SH-SY5Y (cell line): Measurements from ENCODE around the gene GPRIN3.

Source experiments
- GATA2 ChIP-seq: IDR thresholded peaks from 2 replicates; pipeline ENCODE4 v1.6.1; 2011; ENCODE audit warnings: mild to moderate bottlenecking, low read depth, low read length
- GATA3 ChIP-seq: IDR thresholded peaks from 2 replicates; pipeline ENCODE4 v1.6.1; 2011; ENCODE audit warnings: low read depth, mild to moderate bottlenecking, low read length, moderate library complexity

DNA sequence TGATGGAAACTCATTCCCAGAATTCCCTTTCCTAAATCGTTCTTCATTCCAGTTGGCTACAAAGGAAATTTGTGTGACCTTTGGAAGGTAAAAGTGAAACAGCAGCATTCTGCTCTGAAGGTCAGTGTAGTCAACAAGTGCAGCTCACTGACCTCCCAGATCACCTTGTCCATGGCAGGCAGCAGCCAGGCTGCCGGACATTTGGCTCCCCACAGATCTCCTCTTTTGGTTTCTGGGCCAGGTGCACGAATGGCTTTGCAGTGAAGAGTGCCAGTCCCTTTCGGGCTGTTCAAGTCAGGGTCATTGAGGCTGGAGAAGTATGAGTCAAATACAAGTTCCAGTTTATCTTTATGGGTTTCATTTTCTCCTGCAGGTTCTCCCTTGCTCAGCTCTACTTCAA, 14.3 kb downstream of the GPRIN3 start:
- TF ChIP-seq GATA3 (no peak), GATA2 (no peak)
